T follicular helper cell (primary cell): Measurements from ENCODE around the gene IGIP.

Source experiments
- DNase-seq: peaks from one replicate; pipeline ENCODE4 v3.0.0-alpha.2; 2020; ENCODE audit warnings: low read depth
- total RNA-seq, 2 experiments: gene quantifications; one replicate each; lab custom pipeline; 2026; lab: John Stamatoyannopoulos, UW

Gene IGIP
- 2.9 to 13.9 reads per million in 2 experiments for total RNA-seq

GRCh38 chr5:140125637-140126036 lies at the start of gene IGIP:
TSS of gene IGIP (plus strand) at chr5:140125937. CDS start at chr5:140128477, 2,540 bp downstream.
- no peak for DNase-seq

GRCh38 chr5:140076142-140076541 lies 49.6 kb upstream of the IGIP start:
- DNase-seq, result no peak

DNA sequence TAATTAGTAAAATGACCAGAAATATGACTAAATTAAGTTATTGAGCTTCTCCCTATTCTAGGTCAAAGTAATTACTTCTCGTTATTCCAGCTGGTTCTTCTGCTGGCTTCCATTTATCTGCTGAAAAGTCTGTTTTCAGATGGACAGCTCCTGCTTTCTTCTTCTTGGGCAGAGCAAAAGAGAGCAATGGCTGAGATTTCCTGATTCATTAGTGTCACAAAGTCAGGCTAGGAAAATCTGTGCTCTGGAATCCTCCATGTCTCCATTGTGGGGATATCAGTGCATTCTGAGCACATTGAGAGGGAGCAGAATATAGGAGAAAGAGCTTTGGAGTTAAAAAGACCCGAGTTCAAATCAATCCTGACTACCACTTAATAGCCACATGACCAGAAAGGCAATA lies 48.9 kb upstream of the IGIP start:
- no peak for DNase-seq

DNA sequence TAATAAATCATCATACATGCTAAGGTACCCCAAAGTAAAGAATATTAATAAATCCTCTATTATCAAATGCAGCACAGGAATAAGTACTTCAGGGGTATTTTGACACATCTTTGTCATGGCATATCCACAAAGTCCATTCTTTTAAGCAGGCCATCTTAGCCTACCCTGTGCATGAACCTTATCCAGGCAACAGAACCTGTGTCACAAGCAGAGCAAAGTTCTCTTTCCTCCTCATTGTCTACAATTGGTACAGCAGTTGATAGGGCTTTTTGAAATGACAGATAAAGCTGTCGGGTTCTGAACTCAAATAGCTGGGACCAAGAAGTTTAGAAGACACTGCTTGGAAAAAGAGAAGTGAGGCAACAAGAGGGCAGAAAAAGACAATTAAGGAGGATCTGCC lies 42.6 kb upstream of the IGIP start:
- no peak for DNase-seq

DNA sequence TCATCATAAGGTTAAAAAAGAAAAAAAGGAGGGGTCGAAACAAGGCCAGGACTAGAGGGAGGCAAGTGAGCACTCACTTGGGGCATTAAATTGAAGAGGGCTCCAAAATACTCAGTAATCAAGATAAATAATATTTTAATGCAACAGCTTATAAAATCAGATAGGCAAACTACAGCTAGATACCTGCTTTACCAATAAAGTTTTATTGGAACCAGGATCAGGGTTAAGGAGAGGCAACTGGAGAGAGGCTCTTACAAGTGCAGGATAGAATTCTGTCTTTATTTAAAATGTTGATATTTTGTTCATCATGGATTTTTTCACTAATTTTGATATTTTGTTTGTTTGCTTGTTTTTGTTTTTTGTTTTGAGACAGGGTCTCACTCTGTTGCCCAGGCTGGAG lies 42.1 kb upstream of the IGIP start:
- DNase-seq, result no peak

DNA sequence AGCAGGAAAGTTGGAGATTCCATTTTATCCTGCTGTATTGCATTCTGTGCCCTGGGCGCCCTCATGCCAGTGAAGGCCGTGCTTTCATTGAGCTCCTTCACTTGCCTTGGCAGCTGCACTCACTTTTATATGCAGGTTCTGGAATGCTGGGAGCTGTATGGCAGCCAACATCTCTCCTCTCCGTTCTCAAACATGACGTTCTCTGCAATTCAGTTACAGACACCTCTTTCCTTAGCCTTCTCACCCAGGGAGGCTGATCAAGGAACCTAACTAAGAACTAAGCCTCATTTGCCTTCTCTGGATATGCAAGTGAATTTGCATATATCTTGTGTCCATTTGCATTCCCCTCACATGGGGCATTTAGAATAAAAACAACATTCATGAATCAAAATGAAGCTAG lies 41.2 kb upstream of the IGIP start:
- no peak for DNase-seq

- DNase-seq, result no peak
Observed at GRCh38 chr5:140090251-140090650, 35.5 kb upstream of the IGIP start.

DNA sequence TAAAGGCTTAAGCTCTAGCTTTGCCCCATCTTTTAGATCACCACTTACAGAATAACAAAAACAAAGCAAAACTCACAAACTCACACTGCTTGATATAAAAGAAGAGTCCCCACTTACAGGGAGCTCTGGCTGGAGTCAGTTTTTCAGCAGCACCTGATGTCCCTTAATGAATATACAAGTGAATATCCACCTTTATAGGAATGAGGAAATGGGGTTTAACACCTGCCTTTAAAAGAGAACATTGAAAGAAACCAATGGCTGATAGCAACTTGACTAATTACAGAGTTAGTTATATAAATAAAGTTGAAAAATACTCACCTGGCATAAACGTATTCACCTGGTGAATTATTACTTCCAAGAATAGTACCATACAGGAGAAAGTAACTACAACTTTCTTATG lies 32.6 kb upstream of the IGIP start:
- DNase-seq, result no peak

DNA sequence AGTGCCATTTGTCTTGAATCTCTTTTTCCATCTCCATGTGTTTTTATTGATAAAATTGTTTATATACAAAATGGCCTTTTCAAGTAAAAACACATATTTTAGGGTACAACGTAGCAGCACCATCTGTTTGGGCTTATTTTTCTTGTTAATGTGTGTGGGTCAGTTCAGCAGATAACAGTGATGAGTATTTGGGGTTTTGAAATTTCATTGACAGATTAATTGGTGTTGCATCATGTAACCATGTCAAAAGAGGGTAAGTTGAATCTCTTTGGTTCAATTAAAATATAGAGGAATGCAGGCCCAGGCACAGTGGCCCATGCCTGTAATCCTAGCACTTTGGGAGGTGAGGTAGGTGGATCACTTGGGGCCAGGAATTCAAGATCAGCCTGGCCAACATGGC lies 31.9 kb upstream of the IGIP start:
- no peak for DNase-seq

DNA sequence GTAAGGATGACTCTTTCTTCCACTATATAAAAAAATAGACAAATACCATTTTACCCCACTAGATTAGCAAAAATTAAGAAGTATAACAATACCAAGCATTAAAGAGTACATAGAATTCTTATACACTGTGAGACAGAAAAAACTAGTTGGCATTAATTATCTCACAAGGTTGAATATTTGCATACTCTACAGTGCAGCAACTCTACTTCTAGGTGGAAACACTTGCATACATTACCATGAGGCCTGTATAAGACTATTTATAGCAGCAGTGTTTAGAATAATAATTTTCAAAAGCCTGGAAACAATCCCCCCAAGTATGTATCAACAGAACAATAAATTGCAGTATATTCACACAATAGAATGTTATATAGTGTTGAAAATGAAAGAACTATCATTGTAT lies 30.8 kb upstream of the IGIP start:
- DNase-seq, result no peak

DNA sequence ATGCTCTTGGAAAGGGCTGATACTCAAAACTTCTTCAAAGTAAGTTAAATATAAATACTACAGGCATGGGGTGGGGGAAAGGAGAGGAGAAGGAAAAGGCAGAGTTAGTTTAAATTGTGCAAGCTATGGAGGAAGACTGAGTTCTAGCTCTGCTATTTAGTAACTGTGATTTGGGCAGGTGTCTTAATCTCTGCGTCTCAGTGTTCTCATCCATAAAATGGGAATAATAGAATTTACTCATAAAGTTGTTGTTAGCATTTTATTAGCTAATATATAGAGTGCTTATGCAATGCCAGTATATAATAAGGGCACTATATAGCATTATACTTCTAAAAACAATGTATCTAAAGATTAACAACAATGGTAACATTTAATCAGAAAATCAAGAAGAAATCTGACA lies 24.6 kb upstream of the IGIP start:
- no peak for DNase-seq

- no peak for DNase-seq
Observed at GRCh38 chr5:140103154-140103553, 22.6 kb upstream of the IGIP start.

DNA sequence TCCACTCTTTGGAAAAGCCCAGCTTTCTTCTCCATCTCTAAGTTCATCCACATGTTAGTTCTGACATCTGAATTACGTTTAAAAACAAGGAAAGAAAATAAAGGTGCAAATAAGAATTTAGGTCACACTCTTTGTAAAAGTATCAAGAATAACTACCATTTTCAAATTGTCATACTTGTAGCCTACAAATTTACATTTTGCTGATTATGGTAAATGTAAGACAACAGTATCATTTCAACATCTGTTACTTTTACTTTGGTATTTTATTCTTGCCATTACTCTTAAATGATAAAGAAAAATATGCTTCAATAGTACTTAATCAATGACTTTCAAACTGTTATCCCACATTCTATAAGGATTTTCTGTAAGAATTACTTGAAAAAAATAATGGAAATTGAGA lies 21.6 kb upstream of the IGIP start:
- DNase-seq, result no peak

- DNase-seq, result no peak
Observed at GRCh38 chr5:140106101-140106500, 19.6 kb upstream of the IGIP start.

DNA sequence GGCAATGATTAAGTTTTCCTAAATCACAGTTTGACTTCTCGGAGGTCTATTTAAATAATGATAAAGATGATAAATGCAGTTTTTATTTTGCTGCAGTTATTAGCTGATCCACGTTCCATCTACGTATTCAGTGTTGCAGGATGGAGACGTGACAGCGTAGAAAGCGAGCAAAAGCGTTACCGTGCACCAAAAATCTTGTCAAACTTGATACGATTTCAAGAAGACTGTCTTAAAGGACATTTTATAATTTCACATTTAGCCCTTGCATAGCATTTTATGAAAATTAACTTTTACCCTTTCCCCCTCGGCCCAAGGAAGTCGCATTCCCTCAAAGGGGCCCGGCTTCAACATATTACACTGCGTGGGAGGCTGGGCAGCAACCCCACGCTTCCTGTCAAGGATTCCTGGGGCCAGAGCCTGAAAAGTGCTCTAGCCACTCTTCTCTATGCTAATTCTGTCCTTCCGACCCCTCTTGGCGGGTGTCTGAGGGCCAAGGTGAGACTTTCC lies 18.9 kb upstream of the IGIP start:
- no peak for DNase-seq

GRCh38 chr5:140107312-140108092 lies 18.2 kb upstream of the IGIP start:
- peak; percentile 92 for DNase-seq

- DNase-seq, result peak; percentile 6
Observed at GRCh38 chr5:140108093-140109017, 17.4 kb upstream of the IGIP start.

GRCh38 chr5:140109018-140109758 lies 16.5 kb upstream of the IGIP start:
- no peak for DNase-seq

DNA sequence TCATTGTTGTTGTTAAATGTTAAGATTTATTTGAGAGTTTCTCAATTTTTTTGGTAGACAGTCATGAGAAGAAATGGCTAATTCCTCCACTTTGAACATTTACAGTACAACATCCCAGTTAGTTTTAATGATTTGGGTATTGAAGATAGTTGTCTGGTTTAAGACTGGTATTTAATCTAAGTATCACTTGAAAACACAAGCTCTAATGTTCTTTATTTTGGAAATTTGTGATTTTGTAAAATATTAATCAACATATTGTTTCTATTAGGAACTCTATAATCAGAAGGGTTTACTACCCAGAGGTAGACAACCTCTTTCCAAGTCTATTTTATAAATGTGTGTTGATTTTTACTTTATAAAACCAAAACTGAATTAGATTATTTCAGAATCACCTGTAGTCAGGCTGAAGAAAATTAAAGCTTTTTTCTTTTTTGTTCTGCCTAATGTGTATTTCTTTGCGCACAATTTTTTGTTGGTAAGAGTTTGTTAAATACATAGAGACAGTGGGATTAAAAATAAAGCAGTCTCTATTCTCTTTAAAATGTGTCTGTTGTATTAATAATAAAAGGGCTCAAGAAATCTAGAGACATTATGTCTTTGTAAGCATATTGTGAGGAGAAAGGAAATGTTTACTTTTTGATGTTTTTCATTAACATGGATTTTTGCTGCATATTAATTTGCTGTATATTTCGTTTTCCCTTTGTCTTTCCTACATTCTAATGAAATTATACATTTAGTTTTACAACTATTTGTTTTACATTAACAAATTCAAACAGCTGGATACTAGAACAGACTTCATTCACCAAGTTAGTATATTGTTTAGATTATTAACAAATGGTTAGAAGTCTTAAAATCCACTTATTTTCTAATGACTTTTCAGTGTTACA lies 15.7 kb upstream of the IGIP start:
- DNase-seq, result no peak

- DNase-seq, result no peak
Observed at GRCh38 chr5:140110646-140110957, 15.1 kb upstream of the IGIP start.
